Pancreas (tissue), 10 donors: ENCODE data around the gene DDX20. TPM values are rescaled to one million over a fixed set of nuclear protein-coding genes. Genes with fewer than 3 reads are reported as not detected.
"Not testable (repeated sequence)": the region's sequence is repeated elsewhere in the genome, so short reads cannot be mapped to it uniquely, and the experiment has no call there.

Source experiments
- ATAC-seq, 4 donors: fragments of 200-7000 bp; cut with Tn5 transposase; one replicate each; pipeline versions ENCODE4 v1.8.0 to v1.9.1; 2020; ENCODE audit warnings: mild to moderate bottlenecking in 4 of 4, moderate library complexity in 4 of 4
- DNase-seq, 6 donors: peaks; one replicate each; pipeline ENCODE4 v3.0.0-alpha.2; 2020
- FAIRE-seq: peaks from 2 replicates; lab custom pipeline; 2012; peaks lifted over from hg19 to GRCh38; lab: Jason Lieb, UNC
- H3K27ac ChIP-seq, 4 donors: fragments of 200-600 bp; sonication (generic); 1 replicate in 3 of 4; 2 replicates in 1 of 4; pipeline versions ENCODE4 v1.5.0 to v1.8.0; 2020
- H3K27me3 ChIP-seq, 4 donors: fragments of 200-600 bp; one replicate each; pipeline ENCODE4 v1.8.0; 2021
- H3K36me3 ChIP-seq, 3 donors: fragments of 200-600 bp; sonication (generic) in 1 of 3; one replicate each; pipeline versions ENCODE4 v1.5.0 to v1.8.0; 2020 to 2021
- H3K4me1 ChIP-seq, 3 donors: fragments of 200-600 bp; one replicate each; pipeline ENCODE4 v1.8.0; 2021
- H3K4me3 ChIP-seq, 4 donors: fragments of 200-600 bp; sonication (generic) in 2 of 4; one replicate each; pipeline versions ENCODE4 v1.5.0 to v1.8.0; 2020 to 2021
- H3K9me3 ChIP-seq, 4 donors: fragments of 200-600 bp; one replicate each; pipeline ENCODE4 v1.8.0; 2021
- WGBS, 2 donors: extraction: QIAGEN DNeasy Blood & Tissue Kit; methylation state at CpG; one replicate each; pipeline ENCODE4 v1.1.7; 2013; 5-methylcytosine and 5-hydroxymethylcytosine counted together
- intact Hi-C, 3 donors: fragments of 100-400 bp; cut with DNase I; formaldehyde crosslinking; loops; one replicate each; pipeline versions ENCODE4 v1.11.1 to v1.14.2; 2022
- polyA plus RNA-seq, 2 donors: library from polyadenylated mRNA; stranded (reverse); fragments of 200-250 nt; gene quantifications; one replicate each; pipeline ENCODE4 v1.2.3, GENCODE V29; 2013
- total RNA-seq, 6 donors: library from RNA; stranded (reverse); fragmentation: NEBNext Ultra II Directional in 4 of 6; extraction: Animal tissue kit (Norgen Biotek cat#: 25700) in 4 of 6; gene quantifications; one replicate each; pipeline versions ENCODE4 v1.2.1 to v1.2.4, GENCODE V29; 2021 to 2023
- TF ChIP-seq, protein P1 (sequence below), 4 donors: fragments of 200-600 bp; sonication (generic) in 3 of 4; IDR thresholded peaks; one replicate each; pipeline versions ENCODE4 v1.5.0 to v1.8.0; 2021; ENCODE audit warnings: antibody characterized with exemption in 4 of 4
- donor health status: healthy with polysubstance abuse.
- donor health status: DM: no; HTN: no; CAD: no; lungs with moderate emphysema.
- donor health status: DM: no; HTN: no; CAD: no.
- donor health status: control.
- donor health status: control.
- donor health status: Bipolar disorder and iron deficiency.
- donor health status: DM: yes; HTN: yes; CAD: no.
- donor health status: DM: no; HTN: no; CAD: no.
- donor health status: DM: no; HTN: no; CAD: no.
- donor health status: DM: yes; HTN: yes; CAD: no.

The DDX20 gene
- total and polyA plus RNA-seq, 8 donors, result 2.4 to 6.8 (median 4.3) TPM

DNA sequence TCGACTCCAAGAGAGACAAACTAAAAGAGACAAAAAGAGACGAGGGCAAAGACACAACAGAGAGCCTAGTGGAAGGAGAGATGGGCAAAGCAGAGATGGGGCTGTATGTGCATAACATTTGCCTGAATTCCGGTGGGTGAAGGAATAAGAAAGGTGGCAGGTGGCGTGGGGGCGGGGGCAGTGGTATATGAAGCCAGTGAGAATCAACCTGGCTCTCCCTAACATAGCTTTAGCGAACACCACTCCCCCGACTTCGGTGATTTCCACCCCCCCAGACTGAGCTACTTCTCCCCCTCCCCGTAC, 17.6 kb upstream of the DDX20 start:
- Histone ChIP-seq H3K4me3 (peak overlapping the region in 3 of 4 donors; percentile 42 to 80 (median 63)), H3K27me3 (no peaks in the 10 kb centered on the region), H3K36me3 (no peaks in the 10 kb centered on the region), H3K9me3 (no peaks in the 10 kb centered on the region), H3K4me1 (no peaks in the 10 kb centered on the region), H3K27ac (peak overlapping the region in 1 of 4 donors; percentile 81)
- intact Hi-C loops, result no loop called here
- TF ChIP-seq, protein P1, sequence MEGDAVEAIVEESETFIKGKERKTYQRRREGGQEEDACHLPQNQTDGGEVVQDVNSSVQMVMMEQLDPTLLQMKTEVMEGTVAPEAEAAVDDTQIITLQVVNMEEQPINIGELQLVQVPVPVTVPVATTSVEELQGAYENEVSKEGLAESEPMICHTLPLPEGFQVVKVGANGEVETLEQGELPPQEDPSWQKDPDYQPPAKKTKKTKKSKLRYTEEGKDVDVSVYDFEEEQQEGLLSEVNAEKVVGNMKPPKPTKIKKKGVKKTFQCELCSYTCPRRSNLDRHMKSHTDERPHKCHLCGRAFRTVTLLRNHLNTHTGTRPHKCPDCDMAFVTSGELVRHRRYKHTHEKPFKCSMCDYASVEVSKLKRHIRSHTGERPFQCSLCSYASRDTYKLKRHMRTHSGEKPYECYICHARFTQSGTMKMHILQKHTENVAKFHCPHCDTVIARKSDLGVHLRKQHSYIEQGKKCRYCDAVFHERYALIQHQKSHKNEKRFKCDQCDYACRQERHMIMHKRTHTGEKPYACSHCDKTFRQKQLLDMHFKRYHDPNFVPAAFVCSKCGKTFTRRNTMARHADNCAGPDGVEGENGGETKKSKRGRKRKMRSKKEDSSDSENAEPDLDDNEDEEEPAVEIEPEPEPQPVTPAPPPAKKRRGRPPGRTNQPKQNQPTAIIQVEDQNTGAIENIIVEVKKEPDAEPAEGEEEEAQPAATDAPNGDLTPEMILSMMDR (IDR thresholded peaks at IDR 0.05), result no peak
- no peak for DNase-seq
- ATAC-seq, result no peak
- WGBS, 2 donors, result 24 to 28% methylated on average over 9 of the region's 9 CpGs
- no peak for FAIRE-seq

DNA sequence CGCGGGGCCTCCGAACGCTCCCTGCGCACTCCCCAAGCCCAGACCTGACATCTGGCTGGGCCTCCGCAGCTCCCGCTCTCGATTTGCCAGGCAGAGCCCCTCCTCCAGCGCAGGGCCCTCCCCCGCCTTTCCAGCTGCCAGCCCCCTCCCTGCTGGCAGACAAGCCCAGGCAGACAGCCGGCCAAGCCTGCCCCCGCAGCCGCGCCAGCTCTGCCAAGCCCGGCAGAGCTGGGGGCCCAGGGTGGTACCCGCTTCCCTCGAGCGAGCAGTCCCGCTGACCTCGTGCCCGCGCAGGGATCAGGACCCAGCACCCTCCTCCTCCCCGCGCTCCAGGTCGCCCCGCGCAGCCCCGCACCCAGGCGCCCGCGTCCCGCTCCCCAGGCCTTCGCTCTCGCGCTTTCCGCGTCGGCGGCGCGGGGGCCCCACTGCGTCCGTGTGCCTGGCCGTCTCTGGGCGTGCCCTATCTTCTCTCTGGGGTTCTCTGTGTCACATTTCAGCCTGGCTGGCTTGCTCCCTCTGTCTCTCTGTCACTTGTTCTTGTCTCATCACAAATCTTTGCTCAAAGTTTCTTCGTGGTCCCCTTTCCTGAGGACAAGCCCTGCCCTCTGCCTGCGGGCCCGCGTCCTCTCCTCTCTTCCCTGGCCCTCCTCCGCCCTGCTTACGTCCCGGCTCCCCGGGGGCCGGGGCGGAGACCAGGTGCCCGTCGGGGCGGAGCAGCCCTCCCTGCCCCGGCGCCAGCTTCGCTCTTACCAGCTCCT, 17.1 kb upstream of the DDX20 start:
- Histone ChIP-seq H3K4me1 (no peaks in the 10 kb centered on the region), H3K36me3 (no peaks in the 10 kb centered on the region), H3K4me3 (peak overlapping the region; percentile 37 to 80 (median 52)), H3K9me3 (no peaks in the 10 kb centered on the region), H3K27ac (peak overlapping the region; percentile 55 to 81 (median 76)), H3K27me3 (no peaks in the 10 kb centered on the region)
- intact Hi-C loops, result no loop called here
- TF ChIP-seq, protein P1 (IDR thresholded peaks at IDR 0.05), result no peak
- DNase-seq (peak; percentile 57 to 87 (median 72)), ATAC-seq (peak; percentile 65 to 76 (median 74)), FAIRE-seq (no peak)
- WGBS, 2 donors, result 1% methylated on average over 51 to 61 of the region's 61 CpGs

DNA sequence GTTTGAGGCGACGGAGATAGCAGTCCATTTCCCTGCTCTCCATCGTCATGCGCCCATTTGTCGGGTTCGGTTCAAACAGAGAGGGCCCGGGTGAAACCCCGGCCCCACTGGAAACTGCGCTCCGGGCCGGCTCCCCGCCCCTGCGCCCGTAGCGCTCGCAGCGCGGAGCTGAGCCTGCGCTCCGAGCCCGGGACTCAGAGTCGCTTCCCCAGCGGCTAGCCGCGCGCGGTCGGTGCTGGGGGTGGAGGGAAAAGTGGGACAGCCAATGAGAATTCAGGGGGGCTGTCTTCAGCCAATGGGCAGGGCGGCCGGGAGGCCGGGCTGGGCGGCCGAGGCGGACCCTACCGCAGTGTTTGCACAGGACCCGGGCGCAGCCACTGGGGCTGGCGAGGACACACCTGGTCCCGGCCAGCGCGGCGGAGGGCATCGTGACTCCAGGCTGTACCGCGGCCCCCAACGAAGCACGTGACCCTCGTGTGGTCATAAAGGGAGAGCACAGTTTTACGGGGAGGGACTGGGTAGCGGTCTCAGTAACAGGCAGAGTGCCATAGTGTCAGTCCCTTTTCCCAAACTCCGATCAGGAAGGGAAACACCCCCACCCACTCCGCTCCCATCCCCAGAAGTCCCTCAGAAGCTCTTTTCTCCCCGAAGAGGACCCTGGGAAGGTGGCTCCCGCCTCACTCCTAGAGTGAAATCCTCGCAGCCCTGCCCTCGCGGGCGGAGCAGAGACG, 16.3 kb upstream of the DDX20 start, which contains the start of gene INKA2:
Gene INKA2 (minus strand): TSS at position 202 of the 731 bp plus-strand sequence. CDS start 153 bp downstream, at position 49.
- ATAC-seq (peak; percentile 80 to 91 (median 88)), DNase-seq (peak; percentile 79 to 93 (median 88)), FAIRE-seq (no peak)
- intact Hi-C loops, result no loop called here
- Histone ChIP-seq H3K27ac (peak within 1 kb of the TSS; percentile 55 to 81 (median 76)), H3K27me3 (no peaks in the 10 kb centered on the region), H3K4me1 (no peaks in the 10 kb centered on the region), H3K9me3 (no peaks in the 10 kb centered on the region), H3K36me3 (no peaks in the 10 kb centered on the region), H3K4me3 (peak within 1 kb of the TSS; percentile 37 to 80 (median 52))
- WGBS, 2 donors, result 1% methylated on average over 58 to 59 of the region's 59 CpGs
- TF ChIP-seq, protein P1 (IDR thresholded peaks at IDR 0.05), result no peak

DNA sequence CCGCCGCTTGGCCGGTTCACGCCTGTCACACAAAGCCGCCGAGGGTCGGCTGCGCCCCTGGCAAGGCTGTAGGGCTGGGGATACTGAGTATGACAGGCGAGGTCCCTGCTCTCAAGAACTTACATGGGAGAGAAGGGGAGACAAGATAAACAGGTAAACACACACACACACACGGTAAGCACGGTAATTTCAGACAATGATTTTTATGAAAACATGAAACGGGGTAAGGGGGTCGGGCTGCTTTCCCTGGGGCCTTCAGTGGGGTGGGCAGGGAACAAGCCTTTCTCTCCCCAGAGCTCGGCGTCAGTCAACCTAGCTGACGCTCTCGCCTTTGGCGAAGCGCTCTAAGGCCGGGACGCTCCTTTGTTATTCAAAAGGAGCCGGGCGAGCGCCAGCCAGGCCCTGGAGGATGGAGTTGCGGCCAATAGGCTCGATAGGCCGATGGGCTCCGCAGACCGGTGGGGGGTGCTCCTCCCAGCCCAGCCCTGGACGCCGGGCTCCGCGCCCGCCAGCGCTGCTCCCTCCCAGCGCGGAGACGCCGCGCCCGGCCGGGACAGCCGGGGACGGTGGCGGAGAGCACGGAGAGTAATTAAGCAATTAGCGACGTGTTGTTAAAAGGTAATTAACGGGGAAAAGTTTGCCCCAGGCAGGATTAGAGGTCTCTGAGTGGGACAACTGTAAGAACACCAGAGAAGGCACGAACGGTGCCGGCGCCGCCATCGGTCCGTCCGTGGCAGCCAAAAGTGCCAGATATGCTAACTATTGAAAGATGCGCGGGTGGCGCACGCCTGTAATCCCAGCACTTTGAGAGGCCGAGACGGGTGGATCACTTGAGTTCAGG, 15.6 kb upstream of the DDX20 start:
- H3K27ac ChIP-seq, result peak overlapping the region in 3 of 4 donors; percentile 71 to 81 (median 81)
- TF ChIP-seq, protein P1 (IDR thresholded peaks at IDR 0.05), result no peak
- FAIRE-seq, result no peak
- no peaks in the 10 kb centered on the region for H3K36me3 ChIP-seq
- peak in 5 of 6 donors; percentile 36 to 75 (median 67) for DNase-seq
- peak; percentile 40 to 58 (median 41) for ATAC-seq
- H3K4me3 ChIP-seq, result peak overlapping the region; percentile 37 to 80 (median 52)
- no peaks in the 10 kb centered on the region for H3K27me3 ChIP-seq
- WGBS, 2 donors, result 1 to 2% methylated on average over 63 of the region's 63 CpGs
- intact Hi-C loops, result no loop called here
- no peaks in the 10 kb centered on the region for H3K4me1 ChIP-seq
- H3K9me3 ChIP-seq, result no peaks in the 10 kb centered on the region

DNA sequence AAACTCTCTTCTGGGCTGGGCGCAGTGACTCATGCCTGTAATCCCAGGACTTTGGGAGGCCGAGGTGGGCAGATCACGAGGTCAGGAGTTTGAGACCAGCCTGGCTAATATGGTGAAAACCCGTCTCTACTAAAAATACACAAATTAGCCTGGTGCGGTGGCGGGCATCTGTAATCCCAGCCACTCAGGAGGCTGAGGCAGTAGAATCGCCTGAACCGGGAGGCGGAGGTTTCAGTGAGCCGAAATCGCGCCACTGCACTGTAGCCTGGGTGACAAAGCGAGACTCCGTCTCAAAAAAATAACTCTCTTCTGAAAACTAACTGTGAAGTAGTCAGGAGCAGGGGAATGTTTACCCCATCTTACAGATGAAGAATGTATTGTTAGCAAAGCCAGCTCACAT, 13.4 kb upstream of the DDX20 start:
- H3K9me3 ChIP-seq, DNase-seq, ATAC-seq, FAIRE-seq, H3K36me3 ChIP-seq, H3K27ac ChIP-seq, H3K27me3 ChIP-seq, H3K4me1 ChIP-seq, H3K4me3 ChIP-seq, intact Hi-C loops: not testable (repeated sequence)
- WGBS, 2 donors, result 91 to 94% methylated on average over 14 of the region's 14 CpGs
